ENCODE measurements around the gene MEIS3.

The MEIS3 gene

GRCh38 chr19:47419030-47419783, at the start of gene MEIS3:
MEIS3 (minus strand) TSS chr19:47419527; CDS start chr19:47419081, 446 bp downstream.
- DNase-seq (ENCODE audit: low spot score) = no peak

- no peak for DNase-seq (ENCODE audit: low spot score)
Measured at GRCh38 chr19:47467914-47468313, 48.6 kb upstream of the MEIS3 start.

GRCh38 chr19:47465957-47466356, 46.6 kb upstream of the MEIS3 start:
- no peak for DNase-seq (ENCODE audit: low spot score)

- no peak for DNase-seq (ENCODE audit: low spot score)
Measured at GRCh38 chr19:47464675-47465419, 45.5 kb upstream of the MEIS3 start.

- no peak for DNase-seq (ENCODE audit: low spot score)
Measured at GRCh38 chr19:47461876-47462275, 42.5 kb upstream of the MEIS3 start.

- DNase-seq (ENCODE audit: low spot score) = no peak
Measured at GRCh38 chr19:47459477-47459876, 40.1 kb upstream of the MEIS3 start.

- no peak for DNase-seq (ENCODE audit: low spot score)
Measured at GRCh38 chr19:47458672-47459071, 39.3 kb upstream of the MEIS3 start.

- DNase-seq (ENCODE audit: low spot score) = no peak
Measured at GRCh38 chr19:47456721-47457474, 37.6 kb upstream of the MEIS3 start.

DNA sequence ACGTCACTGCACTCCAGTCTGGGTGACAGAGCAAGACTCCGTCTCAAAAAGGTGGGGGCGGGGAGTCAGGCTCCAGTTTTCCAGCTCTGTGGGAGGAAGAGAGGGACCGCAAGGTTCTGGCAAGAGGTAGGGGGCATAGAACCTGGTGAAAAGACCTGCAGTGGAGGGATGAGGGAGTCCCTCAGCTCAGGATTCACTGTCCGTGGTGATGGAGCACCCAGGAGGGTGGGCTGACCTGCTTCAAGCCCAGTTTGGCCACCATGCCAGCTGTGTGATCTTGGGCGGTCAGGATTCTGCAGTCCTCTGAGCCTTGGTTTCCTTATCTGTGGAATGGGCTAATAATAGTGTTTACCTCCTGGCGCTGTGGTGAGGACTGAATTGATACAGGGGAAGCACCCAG, 31.2 kb upstream of the MEIS3 start:
- DNase-seq (ENCODE audit: low spot score) = no peak

- no peak for DNase-seq (ENCODE audit: low spot score)
Measured at GRCh38 chr19:47448360-47448727, 29.0 kb upstream of the MEIS3 start.

GRCh38 chr19:47447470-47448359, 28.4 kb upstream of the MEIS3 start:
- peak; percentile 54 for DNase-seq (ENCODE audit: low spot score)

GRCh38 chr19:47446534-47447469, 27.5 kb upstream of the MEIS3 start:
- DNase-seq (ENCODE audit: low spot score) = no peak

- DNase-seq (ENCODE audit: low spot score) = no peak
Measured at GRCh38 chr19:47445937-47446402, 26.6 kb upstream of the MEIS3 start.

DNA sequence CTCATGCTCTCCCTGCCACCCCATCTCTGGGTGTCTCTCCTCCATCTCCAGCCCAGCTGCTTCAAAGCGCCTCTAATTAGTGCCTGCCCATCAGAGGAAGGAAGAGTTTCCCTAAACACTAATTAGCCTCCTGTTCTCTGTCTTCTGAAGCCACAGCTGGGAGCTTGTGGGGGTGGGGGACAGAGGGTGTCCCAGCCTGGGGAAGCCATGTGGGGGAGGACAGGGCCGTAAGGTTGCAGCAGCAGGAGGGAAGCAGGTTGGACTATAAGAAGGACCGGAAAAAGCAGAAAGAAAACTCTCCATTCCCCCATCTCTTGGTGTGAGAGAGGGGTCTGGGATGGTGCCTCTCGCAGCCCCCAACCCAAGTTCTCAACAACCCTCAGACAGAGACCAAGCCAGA, 26.2 kb upstream of the MEIS3 start:
- DNase-seq (ENCODE audit: low spot score) = no peak

DNA sequence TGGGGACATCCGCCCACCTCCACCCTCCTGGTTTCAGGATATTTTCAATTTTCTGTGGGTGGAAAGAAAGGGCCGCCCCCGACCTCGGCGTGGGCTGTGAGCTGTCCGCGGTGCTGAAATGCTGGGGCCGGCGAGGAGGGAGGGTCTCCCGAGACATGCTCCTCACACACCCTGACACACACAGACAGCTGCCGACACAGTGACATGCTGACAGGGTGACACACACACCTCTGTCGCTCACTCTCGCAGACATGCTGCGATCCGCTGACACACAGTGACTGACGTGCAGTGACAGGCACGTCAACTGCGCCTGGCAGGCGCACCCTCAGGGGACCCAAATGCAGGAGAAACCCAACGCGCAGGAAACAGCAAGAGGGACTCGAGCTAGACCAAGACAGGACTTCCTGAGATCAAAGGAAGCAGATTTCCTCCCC, 25.1 kb upstream of the MEIS3 start:
- DNase-seq (ENCODE audit: low spot score) = no peak

DNA sequence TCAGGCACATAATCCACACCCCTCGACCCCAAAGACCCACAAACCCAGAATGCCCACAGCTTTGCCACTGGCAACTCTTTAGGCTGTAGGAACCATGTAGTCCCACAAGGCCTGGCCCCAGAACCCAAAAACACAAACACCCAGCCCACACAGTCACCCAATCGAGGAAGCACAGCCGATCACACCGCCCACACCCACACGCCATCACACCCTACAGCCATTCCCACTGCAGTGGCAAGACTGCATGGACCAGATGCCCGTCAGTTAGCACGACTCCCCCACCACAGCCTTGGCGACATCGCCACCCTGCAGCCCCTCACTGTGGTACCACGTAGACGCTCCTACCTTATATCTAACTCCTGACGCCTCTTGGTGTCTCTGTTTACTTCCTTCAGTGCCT, 24.0 kb upstream of the MEIS3 start:
- DNase-seq (ENCODE audit: low spot score) = no peak

GRCh38 chr19:47438793-47439220, 19.5 kb upstream of the MEIS3 start:
- DNase-seq (ENCODE audit: low spot score) = no peak

DNA sequence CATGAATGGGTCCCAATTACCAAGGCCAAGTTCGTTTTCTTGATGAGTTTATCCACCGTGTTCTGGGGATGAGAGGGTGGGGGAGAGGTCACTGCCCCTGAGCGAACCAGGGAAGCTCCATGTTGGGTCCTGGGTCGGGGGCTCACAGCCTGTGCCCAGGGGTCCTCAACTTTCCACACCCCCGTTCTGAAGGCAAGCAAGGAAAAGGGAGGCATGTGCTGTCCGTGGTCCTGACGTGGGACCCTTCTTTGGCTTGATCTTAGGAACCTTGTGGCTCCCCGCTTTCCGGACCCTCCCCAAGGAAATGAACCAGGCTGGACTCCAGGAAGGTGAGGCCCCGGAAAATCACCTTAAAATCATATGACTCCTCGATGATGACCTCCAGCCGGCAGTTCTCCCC, 18.2 kb upstream of the MEIS3 start:
- no peak for DNase-seq (ENCODE audit: low spot score)

- DNase-seq (ENCODE audit: low spot score) = peak; percentile 73
Measured at GRCh38 chr19:47436712-47437401, 17.5 kb upstream of the MEIS3 start.

DNA sequence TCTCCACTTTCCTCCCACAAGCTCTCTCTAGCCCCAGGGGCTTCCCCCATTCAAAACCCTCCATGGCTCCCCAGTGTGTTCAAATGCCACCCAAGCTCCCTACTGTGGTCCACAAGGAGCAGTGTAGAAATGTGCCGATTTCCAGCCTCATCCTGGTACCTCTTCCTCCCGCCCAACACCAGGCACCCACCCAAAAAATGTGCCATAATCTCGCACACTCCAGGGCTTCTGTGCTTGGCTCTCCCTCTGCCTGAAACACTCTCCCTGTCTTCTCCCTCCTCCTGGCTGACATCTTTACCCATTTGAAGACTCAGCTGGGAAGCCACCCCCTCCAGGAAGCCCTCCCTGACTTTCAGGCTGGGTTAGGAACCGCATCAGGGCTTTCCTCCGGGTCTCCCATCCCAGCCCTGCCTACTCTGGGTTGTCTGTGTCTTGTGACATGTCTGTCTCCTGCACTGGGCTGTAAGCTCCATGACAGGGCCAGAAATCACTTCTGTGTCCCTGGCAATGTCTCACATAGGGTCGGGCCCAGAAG, 16.6 kb upstream of the MEIS3 start:
- DNase-seq (ENCODE audit: low spot score) = no peak

Data from pons (tissue), 1 donor.